ENCODE results near the gene CENPV. TPM values are rescaled to one million over a fixed set of nuclear protein-coding genes. Genes with fewer than 3 reads are reported as not detected.

CENPV gene
- total RNA-seq, 2 donors from 2014 or later, result 14.4 to 19.8 TPM

Other genes with a start within 250 kb of the CENPV start
- gene NCOR1, start 137.9 kb downstream of the CENPV start, total RNA-seq, result 10 to 100 TPM; 59.6 to 65.7 TPM
- 10 to 100 TPM in 1 of 2 donors, 1 to 10 TPM in 1; 9.7 to 18.0 TPM for gene PIGL, start 136.3 kb downstream of the CENPV start, total RNA-seq
- 1,000 to 10,000 TPM; 1,163 to 1,195 TPM for gene UBB, start 27.6 kb upstream of the CENPV start, total RNA-seq
- gene TRPV2, start 62.1 kb upstream of the CENPV start, total RNA-seq, result 10 to 100 TPM; 14.3 to 21.1 TPM
- gene LRRC75A, start 138.7 kb upstream of the CENPV start, total RNA-seq, result under 1 TPM; 0.60 to 0.91 TPM
- 10 to 100 TPM in 1 of 2 donors, 1 to 10 TPM in 1; 6.7 to 12.0 TPM for gene ZNF287, start 215.7 kb upstream of the CENPV start, total RNA-seq

Data from left cardiac atrium (tissue), 2 donors.